Panc1 (cell line): ENCODE data around the gene ECHS1.

ENCODE experiments used
- CTCF ChIP-seq: fragments of 450-650 bp; IDR thresholded peaks from 2 replicates; pipeline ENCODE4 v1.5.1; 2017; ENCODE audit warnings: mild to moderate bottlenecking
- POLR2AphosphoS5 ChIP-seq: IDR thresholded peaks from 2 replicates; pipeline ENCODE4 v1.6.1; 2012; ENCODE audit warnings: mild to moderate bottlenecking, low read depth, low read length, moderate library complexity
- REST ChIP-seq, 2 experiments: IDR thresholded peaks; 2 replicates each; pipeline ENCODE4 v1.6.1; 2011 to 2012; ENCODE audit warnings: low read depth in 2 of 2, control low read depth in 1 of 2, low read length in 1 of 2, mild to moderate bottlenecking in 1 of 2, moderate library complexity in 1 of 2; ENCODE audit not compliant: insufficient read depth in 1 of 2
- SIN3A ChIP-seq: IDR thresholded peaks from 2 replicates; pipeline ENCODE4 v1.6.1; 2012; ENCODE audit warnings: low read depth, mild to moderate bottlenecking, low read length, moderate library complexity, borderline replicate concordance; ENCODE audit not compliant: insufficient read depth
- TCF7L2 ChIP-seq: IDR thresholded peaks from 2 replicates; pipeline ENCODE4 v1.6.1; 2011; ENCODE audit warnings: mild to moderate bottlenecking, low read depth, low read length, inconsistent platforms

- no peak for TF ChIP-seq CTCF
- TF ChIP-seq REST (IDR thresholded peaks at IDR 0.05; ENCODE audit: insufficient read depth in 1 of 2, low read depth in 2 of 2, low read length in 1 of 2): no peak
- no peak for TF ChIP-seq POLR2AphosphoS5
- no peak for TF ChIP-seq SIN3A
- no peak for TF ChIP-seq TCF7L2
Observed at GRCh38 chr10:133379801-133380666, 6.9 kb upstream of the ECHS1 start.
